ENCODE measurements around the gene NTMT1.
"Not testable (repeated sequence)": the region's sequence is repeated elsewhere in the genome, so short reads cannot be mapped to it uniquely, and the experiment has no call there.

DNA sequence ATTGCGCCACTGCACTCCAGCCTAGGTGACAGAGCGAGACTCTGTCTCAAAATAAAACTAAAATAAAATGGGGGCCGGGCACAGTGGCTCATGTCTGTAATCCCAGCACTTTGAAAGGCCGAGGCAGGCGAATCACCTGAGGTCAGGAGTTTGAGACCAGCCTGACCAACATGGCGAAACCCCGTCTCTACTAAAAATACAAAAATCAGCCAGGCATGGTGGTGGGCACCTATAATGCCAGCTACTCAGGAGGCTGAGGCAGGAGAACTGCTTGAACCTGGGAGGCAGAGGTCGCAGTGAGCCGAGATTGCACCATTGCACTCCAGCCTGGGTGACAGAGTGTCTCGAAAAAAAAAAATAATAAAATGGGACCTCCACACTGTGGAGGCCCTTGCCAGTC, 10.4 kb downstream of the NTMT1 start:
- TF ChIP-seq, protein P1, sequence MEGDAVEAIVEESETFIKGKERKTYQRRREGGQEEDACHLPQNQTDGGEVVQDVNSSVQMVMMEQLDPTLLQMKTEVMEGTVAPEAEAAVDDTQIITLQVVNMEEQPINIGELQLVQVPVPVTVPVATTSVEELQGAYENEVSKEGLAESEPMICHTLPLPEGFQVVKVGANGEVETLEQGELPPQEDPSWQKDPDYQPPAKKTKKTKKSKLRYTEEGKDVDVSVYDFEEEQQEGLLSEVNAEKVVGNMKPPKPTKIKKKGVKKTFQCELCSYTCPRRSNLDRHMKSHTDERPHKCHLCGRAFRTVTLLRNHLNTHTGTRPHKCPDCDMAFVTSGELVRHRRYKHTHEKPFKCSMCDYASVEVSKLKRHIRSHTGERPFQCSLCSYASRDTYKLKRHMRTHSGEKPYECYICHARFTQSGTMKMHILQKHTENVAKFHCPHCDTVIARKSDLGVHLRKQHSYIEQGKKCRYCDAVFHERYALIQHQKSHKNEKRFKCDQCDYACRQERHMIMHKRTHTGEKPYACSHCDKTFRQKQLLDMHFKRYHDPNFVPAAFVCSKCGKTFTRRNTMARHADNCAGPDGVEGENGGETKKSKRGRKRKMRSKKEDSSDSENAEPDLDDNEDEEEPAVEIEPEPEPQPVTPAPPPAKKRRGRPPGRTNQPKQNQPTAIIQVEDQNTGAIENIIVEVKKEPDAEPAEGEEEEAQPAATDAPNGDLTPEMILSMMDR (IDR thresholded peaks at IDR 0.05), result not testable (repeated sequence)
- TF ChIP-seq POLR2A (IDR thresholded peaks at IDR 0.05), result not testable (repeated sequence)
